HUES6 (cell line): Measurements from ENCODE around the gene RYR3.

Source experiments
- H3K27ac ChIP-seq: 2 replicates; pipeline ENCODE4 v1.7.0; 2013; ENCODE audit warnings: low read depth, mild to moderate bottlenecking, low read length, inconsistent platforms
- H3K27me3 ChIP-seq: 2 replicates; pipeline ENCODE4 v1.6.1; 2013; ENCODE audit warnings: low read length; ENCODE audit not compliant: control insufficient read depth, insufficient read depth
- H3K36me3 ChIP-seq: 2 replicates; pipeline ENCODE4 v1.6.1; 2013; ENCODE audit warnings: low read length; ENCODE audit not compliant: control insufficient read depth, insufficient read depth
- H3K4me1 ChIP-seq: 2 replicates; pipeline ENCODE4 v1.6.1; 2013; ENCODE audit warnings: low read length; ENCODE audit not compliant: control insufficient read depth, insufficient read depth
- H3K4me3 ChIP-seq: 2 replicates; pipeline ENCODE4 v1.5.1; 2013; ENCODE audit warnings: low read depth, low read length
- H3K9ac ChIP-seq: one replicate; pipeline ENCODE4 v1.6.1; 2013; ENCODE audit warnings: mild to moderate bottlenecking, low read length
- H3K9me3 ChIP-seq: 2 replicates; pipeline ENCODE4 v1.6.1; 2013; ENCODE audit warnings: low read depth, low read length; ENCODE audit not compliant: control insufficient read depth, insufficient read depth

RYR3 gene

GRCh38 chr15:33358306-33358705, 47.5 kb downstream of the RYR3 start:
- Histone ChIP-seq H3K4me3 (no peak overlapping the region), H3K27ac (no peak overlapping the region), H3K9ac (no peak overlapping the region), H3K27me3 (no peaks in the 10 kb centered on the region), H3K4me1 (no peaks in the 10 kb centered on the region), H3K9me3 (no peaks in the 10 kb centered on the region), H3K36me3 (no peaks in the 10 kb centered on the region)

GRCh38 chr15:33360886-33361285, 50.1 kb downstream of the RYR3 start:
- H3K4me1 ChIP-seq = no peaks in the 10 kb centered on the region

GRCh38 chr15:33369941-33370622, 59.3 kb downstream of the RYR3 start:
- H3K9me3 ChIP-seq = no peaks in the 10 kb centered on the region
- no peaks in the 10 kb centered on the region for H3K27me3 ChIP-seq
- no peak overlapping the region for H3K27ac ChIP-seq
- no peaks in the 10 kb centered on the region for H3K4me1 ChIP-seq
- H3K4me3 ChIP-seq = no peak overlapping the region
- H3K36me3 ChIP-seq = no peaks in the 10 kb centered on the region
- no peak overlapping the region for H3K9ac ChIP-seq

More at GRCh38 chr15:33360886-33361285, 50.1 kb downstream of the RYR3 start:
- no peak overlapping the region for H3K27ac ChIP-seq
- H3K27me3 ChIP-seq = no peaks in the 10 kb centered on the region
- H3K9ac ChIP-seq = no peak overlapping the region
- no peak overlapping the region for H3K4me3 ChIP-seq
- no peaks in the 10 kb centered on the region for H3K9me3 ChIP-seq
- H3K36me3 ChIP-seq = no peaks in the 10 kb centered on the region

- Histone ChIP-seq H3K36me3 (no peaks in the 10 kb centered on the region), H3K9me3 (no peaks in the 10 kb centered on the region), H3K4me1 (no peaks in the 10 kb centered on the region), H3K27ac (no peak overlapping the region), H3K27me3 (no peaks in the 10 kb centered on the region), H3K9ac (no peak overlapping the region), H3K4me3 (no peak overlapping the region)
Measured at GRCh38 chr15:33370623-33371020, 59.9 kb downstream of the RYR3 start.

- Histone ChIP-seq H3K4me3 (no peak overlapping the region), H3K9ac (no peak overlapping the region), H3K27me3 (no peaks in the 10 kb centered on the region), H3K36me3 (no peaks in the 10 kb centered on the region), H3K27ac (no peak overlapping the region), H3K9me3 (no peaks in the 10 kb centered on the region), H3K4me1 (no peaks in the 10 kb centered on the region)
Measured at GRCh38 chr15:33371159-33371558, 60.4 kb downstream of the RYR3 start.

GRCh38 chr15:33374226-33374914, 63.6 kb downstream of the RYR3 start:
- no peak overlapping the region for H3K4me3 ChIP-seq
- H3K36me3 ChIP-seq = no peaks in the 10 kb centered on the region
- no peak overlapping the region for H3K9ac ChIP-seq
- H3K27ac ChIP-seq = no peak overlapping the region
- no peaks in the 10 kb centered on the region for H3K27me3 ChIP-seq
- no peaks in the 10 kb centered on the region for H3K9me3 ChIP-seq
- no peaks in the 10 kb centered on the region for H3K4me1 ChIP-seq

GRCh38 chr15:33375236-33375635, 64.5 kb downstream of the RYR3 start:
- no peaks in the 10 kb centered on the region for H3K36me3 ChIP-seq
- no peak overlapping the region for H3K4me3 ChIP-seq
- no peak overlapping the region for H3K27ac ChIP-seq
- H3K9me3 ChIP-seq = no peaks in the 10 kb centered on the region
- H3K9ac ChIP-seq = no peak overlapping the region
- H3K27me3 ChIP-seq = no peaks in the 10 kb centered on the region
- no peaks in the 10 kb centered on the region for H3K4me1 ChIP-seq

GRCh38 chr15:33377204-33377603, 66.4 kb downstream of the RYR3 start:
- H3K27ac ChIP-seq = no peak overlapping the region
- no peak overlapping the region for H3K9ac ChIP-seq
- no peaks in the 10 kb centered on the region for H3K27me3 ChIP-seq
- H3K9me3 ChIP-seq = no peaks in the 10 kb centered on the region
- H3K4me1 ChIP-seq = no peaks in the 10 kb centered on the region
- no peak overlapping the region for H3K4me3 ChIP-seq
- no peaks in the 10 kb centered on the region for H3K36me3 ChIP-seq

- no peaks in the 10 kb centered on the region for H3K4me1 ChIP-seq
- H3K9me3 ChIP-seq = no peaks in the 10 kb centered on the region
- no peak overlapping the region for H3K9ac ChIP-seq
- H3K27ac ChIP-seq = no peak overlapping the region
- no peak overlapping the region for H3K4me3 ChIP-seq
- no peaks in the 10 kb centered on the region for H3K36me3 ChIP-seq
- H3K27me3 ChIP-seq = no peaks in the 10 kb centered on the region
Measured at GRCh38 chr15:33378866-33379480, 68.2 kb downstream of the RYR3 start.

- Histone ChIP-seq H3K9ac (no peak overlapping the region), H3K27ac (no peak overlapping the region), H3K4me1 (no peaks in the 10 kb centered on the region), H3K4me3 (no peak overlapping the region), H3K27me3 (no peaks in the 10 kb centered on the region), H3K36me3 (no peaks in the 10 kb centered on the region), H3K9me3 (no peaks in the 10 kb centered on the region)
Measured at GRCh38 chr15:33380406-33380805, 69.6 kb downstream of the RYR3 start.

GRCh38 chr15:33382491-33382890, 71.7 kb downstream of the RYR3 start:
- Histone ChIP-seq H3K36me3 (no peaks in the 10 kb centered on the region), H3K4me3 (no peak overlapping the region), H3K27me3 (no peaks in the 10 kb centered on the region), H3K9me3 (no peaks in the 10 kb centered on the region), H3K4me1 (no peaks in the 10 kb centered on the region), H3K9ac (no peak overlapping the region), H3K27ac (no peak overlapping the region)
